GM12873 (cell line): ENCODE measurements around the gene DNAAF6.

Experiments used
- CTCF ChIP-seq: IDR thresholded peaks from 2 replicates; pipeline ENCODE4 v1.5.1; 2012; ENCODE audit warnings: low read depth, mild to moderate bottlenecking, moderate library complexity, low read length, control low read depth; ENCODE audit not compliant: insufficient read depth; ENCODE audit errors: missing control alignments

DNAAF6 gene

GRCh38 chrX:107205770-107206696 lies at the start of gene DNAAF6, which contains the start of gene NUP62CL:
TSS of gene DNAAF6 (plus strand) at chrX:107206611. CDS start at chrX:107212876, 6,265 bp downstream.
TSS of gene NUP62CL (minus strand) at chrX:107206433. CDS start at chrX:107175146, 31,287 bp downstream.
- no peak for TF ChIP-seq CTCF

GRCh38 chrX:107167163-107167921 lies 39.1 kb upstream of the DNAAF6 start:
- no peak for TF ChIP-seq CTCF

- no peak for TF ChIP-seq CTCF
Observed at GRCh38 chrX:107168257-107168656, 38.2 kb upstream of the DNAAF6 start.

DNA sequence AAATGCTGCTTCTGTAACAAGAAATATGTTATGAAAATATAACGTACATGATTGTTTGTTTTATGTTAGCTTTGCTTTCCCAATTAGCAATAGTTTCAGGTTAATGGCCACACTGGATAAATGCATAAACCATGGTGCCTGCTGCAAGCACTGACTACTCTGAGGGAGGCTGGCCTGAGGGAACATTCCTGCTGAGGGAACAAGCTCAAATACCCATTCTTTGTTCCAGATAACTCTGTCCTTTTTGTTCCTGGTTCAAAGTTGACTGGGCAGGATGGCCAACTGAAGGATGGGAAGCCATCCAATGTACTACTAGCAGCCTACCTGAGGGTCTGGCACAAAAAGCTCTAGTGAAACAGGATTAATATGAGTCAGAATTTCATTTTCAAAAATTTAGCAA lies 37.7 kb upstream of the DNAAF6 start:
- TF ChIP-seq CTCF = no peak

GRCh38 chrX:107171369-107172102 lies 34.9 kb upstream of the DNAAF6 start:
- no peak for TF ChIP-seq CTCF

- TF ChIP-seq CTCF = no peak
Observed at GRCh38 chrX:107197319-107197718, 9.1 kb upstream of the DNAAF6 start.
